GM18505 (cell line): Measurements from ENCODE around the gene PCNX1.
"Not testable (repeated sequence)": the region's sequence is repeated elsewhere in the genome, so short reads cannot be mapped to it uniquely, and the experiment has no call there.

ENCODE experiments used
- ATAC-seq: cut with Tn5 transposase; IDR thresholded peaks from one replicate; pipeline ENCODE4 v1.9.1; 2021; ENCODE audit not compliant: unreplicated experiment
- POLR2A ChIP-seq: IDR thresholded peaks from 4 replicates; pipeline ENCODE4 v1.6.1; 2011; ENCODE audit warnings: borderline replicate concordance; ENCODE audit not compliant: insufficient read depth, insufficient read length; ENCODE audit errors: extremely low read depth

The PCNX1 gene

GRCh38 chr14:71107921-71108320 lies 200.7 kb downstream of the PCNX1 start:
- no peak for TF ChIP-seq POLR2A
- no peak for ATAC-seq

- ATAC-seq = no peak
- TF ChIP-seq POLR2A = no peak
These were observed 201.3 kb downstream of the PCNX1 start for GRCh38 chr14:71108398-71109119.

- TF ChIP-seq POLR2A = no peak
- ATAC-seq = no peak
These were observed 206.1 kb downstream of the PCNX1 start for GRCh38 chr14:71113376-71113775.

- no peak for ATAC-seq
- no peak for TF ChIP-seq POLR2A
These were observed 207.3 kb downstream of the PCNX1 start for GRCh38 chr14:71114565-71114964.

GRCh38 chr14:71115306-71115705 lies 208.0 kb downstream of the PCNX1 start:
- no peak for ATAC-seq
- TF ChIP-seq POLR2A = no peak

GRCh38 chr14:71115821-71116567 lies 208.7 kb downstream of the PCNX1 start:
- TF ChIP-seq POLR2A = no peak

GRCh38 chr14:71116568-71117122 lies 209.4 kb downstream of the PCNX1 start:
- TF ChIP-seq POLR2A = no peak
- ATAC-seq = no peak

More at GRCh38 chr14:71115821-71116567, 208.7 kb downstream of the PCNX1 start:
- no peak for ATAC-seq

GRCh38 chr14:71117839-71118743 lies 210.8 kb downstream of the PCNX1 start:
- no peak for TF ChIP-seq POLR2A
- no peak for ATAC-seq

GRCh38 chr14:71119075-71119474 lies 211.8 kb downstream of the PCNX1 start:
- ATAC-seq = no peak
- no peak for TF ChIP-seq POLR2A

GRCh38 chr14:71119832-71120231 lies 212.6 kb downstream of the PCNX1 start:
- ATAC-seq = no peak
- no peak for TF ChIP-seq POLR2A

GRCh38 chr14:71121001-71121400 lies 213.7 kb downstream of the PCNX1 start:
- TF ChIP-seq POLR2A = no peak
- no peak for ATAC-seq

GRCh38 chr14:71121711-71122110 lies 214.5 kb downstream of the PCNX1 start:
- no peak for TF ChIP-seq POLR2A
- ATAC-seq = no peak

- TF ChIP-seq POLR2A = no peak
- ATAC-seq = no peak
These were observed 215.8 kb downstream of the PCNX1 start for GRCh38 chr14:71122866-71123565.

- no peak for TF ChIP-seq POLR2A
- ATAC-seq = no peak
These were observed 216.4 kb downstream of the PCNX1 start for GRCh38 chr14:71123579-71124135.

- ATAC-seq = not testable (repeated sequence)
These were observed 222.6 kb downstream of the PCNX1 start for GRCh38 chr14:71129716-71130490.
